ENCODE measurements around the gene HLA-DQB2.
"Not testable (repeated sequence)": the region's sequence is repeated elsewhere in the genome, so short reads cannot be mapped to it uniquely, and the experiment has no call there.

Gene HLA-DQB2

GRCh38 chr6:32763421-32763820 lies at the start of gene HLA-DQB2:
TSS of gene HLA-DQB2 (minus strand) at chr6:32763532. CDS start at chr6:32763470, 62 bp downstream.
- DNase-seq (ENCODE audit: low spot score) = no peak

GRCh38 chr6:32809171-32809570 lies 45.8 kb upstream of the HLA-DQB2 start:
- DNase-seq (ENCODE audit: low spot score) = no peak

- no peak for DNase-seq (ENCODE audit: low spot score)
Observed at GRCh38 chr6:32807020-32807580, 43.8 kb upstream of the HLA-DQB2 start.

- DNase-seq (ENCODE audit: low spot score) = not testable (repeated sequence)
Observed at GRCh38 chr6:32805404-32805803, 42.1 kb upstream of the HLA-DQB2 start.

GRCh38 chr6:32803416-32803815 lies 40.1 kb upstream of the HLA-DQB2 start:
- no peak for DNase-seq (ENCODE audit: low spot score)

- no peak for DNase-seq (ENCODE audit: low spot score)
Observed at GRCh38 chr6:32799740-32800139, 36.4 kb upstream of the HLA-DQB2 start.

GRCh38 chr6:32799168-32799567 lies 35.8 kb upstream of the HLA-DQB2 start:
- no peak for DNase-seq (ENCODE audit: low spot score)

- DNase-seq (ENCODE audit: low spot score) = peak; percentile 61
Observed at GRCh38 chr6:32796848-32797776, 33.8 kb upstream of the HLA-DQB2 start.

GRCh38 chr6:32794510-32794909 lies 31.2 kb upstream of the HLA-DQB2 start:
- no peak for DNase-seq (ENCODE audit: low spot score)

GRCh38 chr6:32792901-32793435 lies 29.6 kb upstream of the HLA-DQB2 start:
- peak; percentile 53 for DNase-seq (ENCODE audit: low spot score)

GRCh38 chr6:32790306-32790705 lies 27.0 kb upstream of the HLA-DQB2 start:
- DNase-seq (ENCODE audit: low spot score) = peak; percentile 97

- DNase-seq (ENCODE audit: low spot score) = peak; percentile 61
Observed at GRCh38 chr6:32785781-32786533, 22.6 kb upstream of the HLA-DQB2 start.

GRCh38 chr6:32782923-32783322 lies 19.6 kb upstream of the HLA-DQB2 start:
- DNase-seq (ENCODE audit: low spot score) = not testable (repeated sequence)

GRCh38 chr6:32779036-32779435 lies 15.7 kb upstream of the HLA-DQB2 start:
- DNase-seq (ENCODE audit: low spot score) = no peak

- no peak for DNase-seq (ENCODE audit: low spot score)
Observed at GRCh38 chr6:32775071-32775470, 11.7 kb upstream of the HLA-DQB2 start.

- DNase-seq (ENCODE audit: low spot score) = no peak
Observed at GRCh38 chr6:32774426-32774825, 11.1 kb upstream of the HLA-DQB2 start.

- DNase-seq (ENCODE audit: low spot score) = no peak
Observed at GRCh38 chr6:32772656-32773055, 9.3 kb upstream of the HLA-DQB2 start.

- no peak for DNase-seq (ENCODE audit: low spot score)
Observed at GRCh38 chr6:32764048-32764447, 716 bp upstream of the HLA-DQB2 start.

GRCh38 chr6:32761548-32761947 lies 1.8 kb downstream of the HLA-DQB2 start:
- no peak for DNase-seq (ENCODE audit: low spot score)

GRCh38 chr6:32761072-32761471 lies 2.3 kb downstream of the HLA-DQB2 start:
- no peak for DNase-seq (ENCODE audit: low spot score)

- no peak for DNase-seq (ENCODE audit: low spot score)
Observed at GRCh38 chr6:32759669-32760068, 3.7 kb downstream of the HLA-DQB2 start.

GRCh38 chr6:32752580-32752979 lies 10.8 kb downstream of the HLA-DQB2 start:
- DNase-seq (ENCODE audit: low spot score) = peak; percentile 21
